IMR-90 (cell line): ENCODE measurements around the gene ZNF408. TPM values are rescaled to one million over a fixed set of nuclear protein-coding genes. Genes with fewer than 3 reads are reported as not detected.
A peak's percentile ranks its signal among the peaks of the same experiment; 100 is the strongest.

Experiments used
- ATAC-seq: fragments of 200-7000 bp; cut with Tn5 transposase; 2 replicates; pipeline ENCODE4 v1.9.1; 2020; ENCODE audit warnings: low read depth, mild to moderate bottlenecking, moderate library complexity
- BruUV-seq: library from RNA; stranded (reverse); fragments of 400-500 nt; replicated peaks from 2 replicates; lab custom pipeline; 2021; lab: Mats Ljungman, UMichigan
- CTCF ChIA-PET: fragments of 300-600 bp; formaldehyde crosslinking; extraction: SDS; loops from one replicate; lab custom pipeline; 2021; ENCODE audit warnings: antibody characterized with exemption; lab: Yijun Ruan, JAX
- POLR2A ChIA-PET: fragments of 300-600 bp; sonication (Branson Sonifier 250); formaldehyde crosslinking; loops from one replicate; lab custom pipeline; 2022; ENCODE audit warnings: antibody characterized with exemption; ENCODE audit not compliant: unreplicated experiment; lab: Charles Lee
- DNase-seq: peaks from one replicate; pipeline ENCODE4 v3.0.0; 2013
- H2AFZ ChIP-seq: replicated peaks from 2 replicates; pipeline ENCODE3; 2013; ENCODE audit warnings: low read length, mild to moderate bottlenecking; ENCODE audit not compliant: poor library complexity
- H2AK5ac ChIP-seq: 2 replicates; pipeline ENCODE4 v1.6.1; 2013; ENCODE audit warnings: low read depth, low read length, inconsistent platforms
- H2AK9ac ChIP-seq: replicated peaks from 2 replicates; pipeline ENCODE3; 2013; ENCODE audit warnings: mild to moderate bottlenecking, low read depth, low read length, moderate library complexity; ENCODE audit not compliant: poor library complexity
- H2BK120ac ChIP-seq: 2 replicates; pipeline ENCODE4 v1.6.1; 2013; ENCODE audit warnings: low read depth, low read length, inconsistent platforms
- H2BK15ac ChIP-seq: 3 replicates; pipeline ENCODE4 v1.6.1; 2013; ENCODE audit warnings: low read depth, low read length, inconsistent platforms
- H2BK20ac ChIP-seq: 2 replicates; pipeline ENCODE4 v1.6.1; 2013; ENCODE audit warnings: low read depth, mild to moderate bottlenecking, inconsistent platforms, low read length, moderate library complexity
- H2BK5ac ChIP-seq: 2 replicates; pipeline ENCODE4 v1.6.1; 2013; ENCODE audit warnings: mild to moderate bottlenecking, low read depth, low read length, inconsistent platforms; ENCODE audit not compliant: poor library complexity, severe bottlenecking
- H3K14ac ChIP-seq: replicated peaks from 2 replicates; pipeline ENCODE4 v1.6.1; 2013; ENCODE audit warnings: low read depth, low read length, inconsistent platforms
- H3K18ac ChIP-seq: 2 replicates; pipeline ENCODE4 v1.6.1; 2013; ENCODE audit warnings: low read depth, low read length, control low read depth
- H3K23ac ChIP-seq: 2 replicates; pipeline ENCODE4 v1.6.1; 2013; ENCODE audit warnings: low read depth, low read length, inconsistent platforms
- H3K27ac ChIP-seq: 2 replicates; pipeline ENCODE4 v1.5.1; 2013; ENCODE audit warnings: mild to moderate bottlenecking, control low read depth, low read length; ENCODE audit not compliant: insufficient read depth
- H3K27me3 ChIP-seq: 2 replicates; pipeline ENCODE4 v1.6.1; 2013; ENCODE audit warnings: low read length; ENCODE audit not compliant: control insufficient read depth, insufficient read depth
- H3K36me3 ChIP-seq: 2 replicates; pipeline ENCODE4 v1.6.1; 2013; ENCODE audit warnings: low read length, mixed read lengths; ENCODE audit not compliant: control insufficient read depth, insufficient read depth
- H3K4ac ChIP-seq: 2 replicates; pipeline ENCODE4 v1.6.1; 2013; ENCODE audit warnings: low read depth, low read length, inconsistent platforms
- H3K4me1 ChIP-seq: 2 replicates; pipeline ENCODE4 v1.6.1; 2013; ENCODE audit warnings: low read length, mixed read lengths; ENCODE audit not compliant: control insufficient read depth, insufficient read depth
- H3K4me2 ChIP-seq: 2 replicates; pipeline ENCODE4 v1.6.1; 2013; ENCODE audit warnings: low read depth, mild to moderate bottlenecking, control low read depth, low read length, moderate library complexity
- H3K4me3 ChIP-seq: 2 replicates; pipeline ENCODE4 v1.5.1; 2013; ENCODE audit warnings: low read depth, mild to moderate bottlenecking, control low read depth, low read length, moderate library complexity; ENCODE audit not compliant: insufficient read depth
- H3K56ac ChIP-seq: 2 replicates; pipeline ENCODE4 v1.6.1; 2013; ENCODE audit warnings: low read length, inconsistent platforms; ENCODE audit not compliant: insufficient read depth; ENCODE audit errors: extremely low read depth
- H3K79me1 ChIP-seq, 2 experiments: 2 replicates each; pipeline ENCODE4 v1.6.1; 2013; ENCODE audit warnings: low read length in 2 of 2, inconsistent platforms in 1 of 2, low read depth in 1 of 2
- H3K9ac ChIP-seq: 2 replicates; pipeline ENCODE4 v1.6.1; 2013; ENCODE audit warnings: low read depth, low read length, control low read depth
- H3K9me1 ChIP-seq: 2 replicates; pipeline ENCODE4 v1.6.1; 2013; ENCODE audit warnings: low read length, inconsistent platforms; ENCODE audit not compliant: insufficient read depth
- H3K9me3 ChIP-seq: 2 replicates; pipeline ENCODE4 v1.6.1; 2013; ENCODE audit warnings: low read length; ENCODE audit not compliant: control insufficient read depth, insufficient read depth
- H4K20me1 ChIP-seq: 2 replicates; pipeline ENCODE4 v1.6.1; 2013; ENCODE audit warnings: low read length, inconsistent platforms; ENCODE audit not compliant: insufficient read depth
- H4K5ac ChIP-seq: 2 replicates; pipeline ENCODE4 v1.6.1; 2013; ENCODE audit warnings: mild to moderate bottlenecking, low read depth, low read length, control low read depth
- H4K8ac ChIP-seq, 2 experiments: 2 replicates each; pipeline ENCODE4 v1.6.1; 2013; ENCODE audit warnings: low read depth in 2 of 2, low read length in 2 of 2, control low read depth in 1 of 2, inconsistent platforms in 1 of 2
- H4K91ac ChIP-seq: 2 replicates; pipeline ENCODE4 v1.6.1; 2013; ENCODE audit warnings: low read depth, low read length, inconsistent platforms; ENCODE audit not compliant: insufficient read depth
- BHLHE40 ChIP-seq: fragments of 150-350 bp; IDR thresholded peaks from 2 replicates; pipeline ENCODE4 v1.6.1; 2016; ENCODE audit warnings: mild to moderate bottlenecking, low read depth, low read length
- CEBPB ChIP-seq: IDR thresholded peaks from 2 replicates; pipeline ENCODE4 v1.6.1; 2012; ENCODE audit warnings: low read depth, low read length, improper control_type of control experiment
- CHD1 ChIP-seq: IDR thresholded peaks from 2 replicates; pipeline ENCODE4 v1.6.1; 2012; ENCODE audit warnings: low read depth, low read length, improper control_type of control experiment
- CTCF ChIP-seq: conservative IDR thresholded peaks from 2 replicates; pipeline ENCODE4 v1.5.1; 2012; ENCODE audit warnings: mild to moderate bottlenecking, low read depth, low read length, improper control_type of control experiment
- FOS ChIP-seq: fragments of 150-350 bp; IDR thresholded peaks from 2 replicates; pipeline ENCODE4 v1.6.1; 2016; ENCODE audit warnings: low read depth, low read length
- MAFK ChIP-seq: IDR thresholded peaks from 2 replicates; pipeline ENCODE4 v1.6.1; 2012; ENCODE audit warnings: low read depth, low read length, improper control_type of control experiment
- MAZ ChIP-seq: IDR thresholded peaks from 2 replicates; pipeline ENCODE4 v1.6.1; 2012; ENCODE audit warnings: low read depth, mild to moderate bottlenecking, low read length, improper control_type of control experiment, moderate library complexity, borderline replicate concordance
- MXI1 ChIP-seq: IDR thresholded peaks from 2 replicates; pipeline ENCODE4 v1.6.1; 2012; ENCODE audit warnings: low read depth, mild to moderate bottlenecking, low read length, moderate library complexity, borderline replicate concordance
- NFE2L2 ChIP-seq: fragments of 150-350 bp; IDR thresholded peaks from 2 replicates; pipeline ENCODE4 v1.6.1; 2016; ENCODE audit warnings: low read depth, mild to moderate bottlenecking, low read length
- POLR2A ChIP-seq: IDR thresholded peaks from 2 replicates; pipeline ENCODE4 v1.6.1; 2012; ENCODE audit warnings: mild to moderate bottlenecking, low read depth, low read length
- RAD21 ChIP-seq: IDR thresholded peaks from 2 replicates; pipeline ENCODE4 v1.6.1; 2012; ENCODE audit warnings: low read length, improper control_type of control experiment
- RCOR1 ChIP-seq: IDR thresholded peaks from 2 replicates; pipeline ENCODE4 v1.6.1; 2012; ENCODE audit warnings: mild to moderate bottlenecking, low read length, improper control_type of control experiment; ENCODE audit not compliant: insufficient replicate concordance
- RFX5 ChIP-seq: IDR thresholded peaks from 2 replicates; pipeline ENCODE4 v1.8.0; 2012; ENCODE audit warnings: low read depth, mild to moderate bottlenecking, low read length, moderate library complexity
- SMC3 ChIP-seq: fragments of 150-350 bp; IDR thresholded peaks from 2 replicates; pipeline ENCODE4 v1.6.1; 2016; ENCODE audit warnings: low read depth, mild to moderate bottlenecking, antibody characterized with exemption, low read length, moderate library complexity
- USF2 ChIP-seq: fragments of 150-350 bp; IDR thresholded peaks from 2 replicates; pipeline ENCODE4 v1.6.1; 2017; ENCODE audit warnings: mild to moderate bottlenecking, antibody characterized with exemption, low read length, low read depth
- whole genome bisulfite sequencing, 2 experiments: methylation state at CpG; one replicate each; pipeline versions ENCODE4 v1.1.5 to v1.1.7; 2013; ENCODE audit warnings: missing lambda C conversion rate in 2 of 2; ENCODE audit not compliant: insufficient read length in 1 of 2; ENCODE audit errors: extremely low coverage in 2 of 2; 5-methylcytosine and 5-hydroxymethylcytosine counted together
- dilution Hi-C: fragments of 300-500 bp; cut with HindIII; formaldehyde crosslinking; loops from one replicate; pipeline ENCODE4 v1.14.3; 2018; ENCODE audit warnings: low sequenced_read_pairs; ENCODE audit not compliant: unreplicated experiment
- in situ Hi-C: fragments of 300-500 bp; cut with MboI; formaldehyde crosslinking; loops from 3 replicates; pipeline ENCODE4 v1.14.3; 2019; ENCODE audit warnings: low sequenced_read_pairs, inconsistent platforms, mixed read lengths
- intact Hi-C: fragments of 100-400 bp; cut with micrococcal nuclease; formaldehyde crosslinking; loops from 2 replicates; pipeline ENCODE4 v1.10.0; 2022
- polyA plus RNA-seq, 3 experiments: library from polyadenylated mRNA; depleted of rRNA; stranded (reverse); fragments of >200 nt; gene quantifications; 2 replicates each; pipeline ENCODE4 v1.2.3, GENCODE V29; 2012; ENCODE audit warnings: low replicate concordance in 1 of 3
- total RNA-seq: library from RNA; depleted of rRNA; stranded (reverse); fragments of >200 nt; gene quantifications from 2 replicates; pipeline ENCODE4 v1.2.3, GENCODE V29; 2012
- TF ChIP-seq, protein P1 (sequence below): fragments of 150-350 bp; IDR thresholded peaks from 2 replicates; pipeline ENCODE4 v1.6.1; 2016; ENCODE audit warnings: low read depth, mild to moderate bottlenecking, low read length, moderate library complexity, borderline replicate concordance

The ZNF408 gene
- total and polyA plus RNA-seq, 2 of the 4 experiments (the other 2 are of a cell fraction), result 9.5 to 11.1 TPM

GRCh38 chr11:46726206-46726862, 25.5 kb downstream of the ZNF408 start:
- Histone ChIP-seq H4K91ac (no peak overlapping the region), H3K9ac (no peak overlapping the region), H3K14ac (no peak overlapping the region), H4K8ac (no peak overlapping the region), H2AK9ac (peak overlapping the region; percentile 28), H3K56ac (no peak overlapping the region), H3K4me2 (no peak overlapping the region), H2AFZ (no peak overlapping the region), H3K9me1 (0 out of 2 replicates have a peak, but pooled peaks cover 3% of the 10 kb centered on the region), H3K23ac (no peak overlapping the region), H2BK120ac (no peak overlapping the region), H2BK5ac (no peak overlapping the region), H3K27ac (no peak overlapping the region), H3K27me3 (no peaks in the 10 kb centered on the region), H4K5ac (no peak overlapping the region), H3K36me3 (no peaks in the 10 kb centered on the region), H3K79me1 (no peaks in the 10 kb centered on the region), H2BK15ac (no peak overlapping the region), H3K9me3 (no peaks in the 10 kb centered on the region), H3K4me1 (no peaks in the 10 kb centered on the region), H3K4me3 (no peak overlapping the region), H3K4ac (no peak overlapping the region), H2BK20ac (no peak overlapping the region), H4K20me1 (no peaks in the 10 kb centered on the region), H3K18ac (no peak overlapping the region), H2AK5ac (no peak overlapping the region)
- ChIA-PET CTCF (interaction anchor here (0.6 kb wide), 1 partner anchor 21 kb away, joined by 4 read pairs; no protein-coding TSS in a partner anchor), POLR2A (no interaction called here)
- in situ Hi-C loops, result no loop called here
- intact Hi-C loops, result no loop called here
- no peak for DNase-seq
- no peak for ATAC-seq
- WGBS, 2 experiments, result 94% methylated on average over 13 of the region's 26 CpGs; no CpG with 5 or more reads in 1 of the 2 experiments
- TF ChIP-seq, protein P1, sequence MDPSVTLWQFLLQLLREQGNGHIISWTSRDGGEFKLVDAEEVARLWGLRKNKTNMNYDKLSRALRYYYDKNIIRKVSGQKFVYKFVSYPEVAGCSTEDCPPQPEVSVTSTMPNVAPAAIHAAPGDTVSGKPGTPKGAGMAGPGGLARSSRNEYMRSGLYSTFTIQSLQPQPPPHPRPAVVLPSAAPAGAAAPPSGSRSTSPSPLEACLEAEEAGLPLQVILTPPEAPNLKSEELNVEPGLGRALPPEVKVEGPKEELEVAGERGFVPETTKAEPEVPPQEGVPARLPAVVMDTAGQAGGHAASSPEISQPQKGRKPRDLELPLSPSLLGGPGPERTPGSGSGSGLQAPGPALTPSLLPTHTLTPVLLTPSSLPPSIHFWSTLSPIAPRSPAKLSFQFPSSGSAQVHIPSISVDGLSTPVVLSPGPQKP, result no peak
- no peak for TF ChIP-seq BHLHE40
- no peak for TF ChIP-seq USF2
- TF ChIP-seq FOS, result no peak
- no peak for TF ChIP-seq NFE2L2
- TF ChIP-seq CHD1, result no peak
- TF ChIP-seq POLR2A, result no peak
- no peak for TF ChIP-seq CEBPB
- TF ChIP-seq MAFK, result no peak
- no peak for TF ChIP-seq SMC3
- TF ChIP-seq MAZ, result no peak
- TF ChIP-seq MXI1, result no peak
- TF ChIP-seq CTCF, result no peak
- TF ChIP-seq RCOR1, result no peak
- TF ChIP-seq RFX5, result no peak
- no peak for TF ChIP-seq RAD21
- dilution Hi-C loops, result no loop called here
- BruUV-seq, result no TSS peak
